GM21717 (cell line): ENCODE results near the gene TNK2.
"Not testable (repeated sequence)": the region's sequence is repeated elsewhere in the genome, so short reads cannot be mapped to it uniquely, and the experiment has no call there.

Experiments used
- ATAC-seq: cut with Tn5 transposase; IDR thresholded peaks from one replicate; pipeline ENCODE4 v1.9.1; 2021; ENCODE audit warnings: mild to moderate bottlenecking, moderate library complexity; ENCODE audit not compliant: unreplicated experiment

TNK2 gene

DNA sequence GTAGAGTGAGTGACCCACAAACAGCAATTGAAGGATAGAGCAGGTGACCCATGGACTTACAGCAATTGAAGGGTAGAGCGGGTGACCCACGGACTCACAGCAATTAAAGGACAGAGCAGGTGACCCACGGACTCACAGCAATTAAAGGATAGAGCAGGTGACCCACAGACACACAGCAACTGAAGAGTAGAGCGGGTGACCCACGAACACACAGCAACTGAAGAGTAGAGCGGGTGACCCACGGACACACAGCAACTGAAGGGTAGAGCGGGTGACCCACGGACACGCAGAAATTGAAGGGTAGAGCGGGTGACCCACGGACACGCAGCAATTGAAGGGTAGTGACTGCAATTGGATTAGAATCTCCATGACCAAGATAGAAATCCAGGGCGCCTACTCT is 9.8 kb upstream of the TNK2 start:
- ATAC-seq, result no peak

DNA sequence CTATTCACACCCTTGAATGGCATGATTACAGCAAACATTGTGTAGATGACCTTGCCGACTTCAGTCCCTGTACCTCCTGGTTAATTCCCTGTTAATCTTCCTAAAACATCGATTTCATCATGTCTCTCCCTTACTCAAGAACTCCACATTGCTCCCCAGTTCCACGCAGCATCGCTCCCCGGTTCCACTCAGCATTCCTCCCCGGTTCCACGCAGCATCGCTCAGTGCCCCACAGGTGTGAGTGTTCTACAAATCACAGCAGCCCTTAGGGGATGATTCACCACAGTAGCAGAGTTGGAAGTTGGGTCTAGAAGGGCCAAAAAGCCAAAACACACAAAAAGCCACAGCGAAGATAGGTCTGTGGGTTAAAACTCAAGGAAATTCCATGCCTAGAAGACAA is 8.6 kb upstream of the TNK2 start:
- ATAC-seq, result no peak

DNA sequence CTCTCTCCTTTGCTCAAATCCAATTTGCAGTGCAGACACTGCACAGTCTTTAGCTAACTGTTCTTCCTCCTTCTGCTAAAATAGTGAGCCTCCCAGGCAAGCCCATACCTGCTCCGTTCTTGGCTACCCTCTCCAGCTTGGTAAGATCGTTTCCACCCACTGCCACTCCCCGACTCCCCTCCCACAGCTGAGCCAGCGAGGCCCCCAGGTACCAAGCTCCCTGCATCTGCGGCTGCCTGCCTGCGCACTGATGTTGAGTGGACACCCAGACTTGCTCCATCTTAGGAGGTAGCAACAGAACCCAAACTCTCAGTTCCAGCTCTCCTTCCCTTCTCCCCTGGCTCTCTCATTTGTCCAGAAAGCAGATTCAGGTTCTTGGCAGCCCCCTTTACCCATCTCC is 7.9 kb upstream of the TNK2 start:
- no peak for ATAC-seq

DNA sequence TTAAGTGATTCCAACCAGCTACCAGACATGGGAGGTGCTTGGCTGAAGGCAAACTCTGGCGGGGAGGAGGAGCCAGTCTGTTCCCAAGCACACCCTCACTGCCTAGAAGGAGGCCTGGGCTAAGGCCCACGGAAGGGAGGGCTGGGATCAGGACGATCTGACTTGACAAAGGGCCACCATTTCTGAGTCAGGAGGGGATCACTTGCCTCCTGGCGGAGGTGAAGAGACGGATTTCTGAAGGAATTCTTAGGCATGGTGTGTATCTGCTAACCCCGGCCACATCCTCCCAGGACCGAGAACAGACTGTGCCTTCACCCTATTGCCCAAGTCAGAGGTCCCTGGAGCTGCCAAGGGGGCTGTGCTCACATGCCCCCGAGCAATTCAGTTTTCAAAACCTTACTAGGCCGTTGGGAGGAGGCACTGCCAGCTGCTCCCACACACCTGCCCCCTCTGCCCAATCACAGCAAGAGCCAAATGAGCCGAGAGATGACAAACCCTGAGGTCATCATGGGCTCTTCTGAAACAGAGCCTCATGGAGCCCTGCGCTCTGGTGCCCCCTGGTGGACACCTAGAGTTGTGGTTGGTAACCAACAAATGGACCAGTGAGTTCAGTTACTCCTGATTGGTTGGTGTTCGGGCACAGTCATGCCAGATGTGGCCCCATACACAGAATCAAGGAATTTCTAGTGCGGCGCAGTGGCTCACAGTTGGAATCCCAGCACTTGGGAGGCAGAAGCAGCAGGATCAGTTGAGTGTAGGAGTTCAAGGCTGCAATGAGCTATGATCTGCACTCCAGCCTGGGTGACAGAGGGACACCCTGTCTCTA is 6.5 kb upstream of the TNK2 start:
- ATAC-seq, result peak; percentile 89

DNA sequence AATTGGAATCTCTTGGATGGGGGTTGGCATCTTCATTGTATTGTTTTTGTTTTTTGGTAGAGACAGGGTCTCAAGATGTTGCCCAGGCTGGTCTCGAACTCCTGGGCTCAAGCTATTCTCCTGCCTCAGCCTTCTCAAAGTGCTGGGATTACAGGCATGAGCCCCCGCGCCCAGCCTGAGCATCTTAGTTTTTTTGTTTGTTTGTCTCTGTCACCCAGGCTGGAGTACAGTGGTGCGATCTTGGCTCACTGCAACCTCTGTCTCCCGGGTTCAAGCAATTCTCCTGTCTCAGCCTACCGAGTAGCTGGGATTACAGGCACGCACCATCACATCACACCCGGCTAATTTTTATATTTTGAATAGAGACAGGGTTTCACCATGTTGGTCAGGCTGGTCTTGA is 5.8 kb upstream of the TNK2 start:
- not testable (repeated sequence) for ATAC-seq

DNA sequence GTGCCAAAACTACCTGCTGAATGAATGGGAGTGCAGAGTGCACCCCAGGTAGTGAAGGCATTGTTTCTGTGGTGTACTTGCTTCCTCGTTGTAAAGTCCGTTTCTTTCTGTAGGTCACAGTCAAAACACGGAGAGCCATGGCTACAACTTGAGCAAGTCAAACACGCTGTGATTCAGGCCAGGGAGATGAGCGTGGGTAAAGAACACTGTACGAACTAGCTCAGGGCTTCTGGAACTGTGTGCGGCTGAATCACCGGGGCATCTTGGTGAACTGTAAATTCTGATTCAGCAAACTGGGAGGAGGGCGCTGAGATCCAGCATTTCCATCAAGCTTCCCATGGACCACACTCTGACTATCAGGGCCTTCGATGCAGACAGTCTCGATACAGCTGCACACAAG is 5.0 kb upstream of the TNK2 start:
- no peak for ATAC-seq

DNA sequence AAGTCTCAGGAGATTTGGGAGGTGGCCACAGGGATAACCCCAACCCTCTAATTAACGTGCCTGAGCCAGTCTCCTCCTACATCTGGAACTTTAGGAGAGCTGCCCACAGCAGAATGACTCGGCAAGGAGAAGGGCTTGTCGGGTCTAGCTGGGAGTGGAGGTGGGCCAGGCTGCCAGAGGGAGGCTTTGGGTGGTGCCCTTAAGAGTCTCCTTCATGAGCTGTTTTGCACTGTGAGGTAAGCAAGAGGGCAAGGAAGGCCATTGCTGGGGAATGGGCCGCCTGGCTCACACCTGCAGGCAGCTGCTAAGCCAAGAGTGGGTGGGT is 3.6 kb upstream of the TNK2 start:
- ATAC-seq, result no peak

DNA sequence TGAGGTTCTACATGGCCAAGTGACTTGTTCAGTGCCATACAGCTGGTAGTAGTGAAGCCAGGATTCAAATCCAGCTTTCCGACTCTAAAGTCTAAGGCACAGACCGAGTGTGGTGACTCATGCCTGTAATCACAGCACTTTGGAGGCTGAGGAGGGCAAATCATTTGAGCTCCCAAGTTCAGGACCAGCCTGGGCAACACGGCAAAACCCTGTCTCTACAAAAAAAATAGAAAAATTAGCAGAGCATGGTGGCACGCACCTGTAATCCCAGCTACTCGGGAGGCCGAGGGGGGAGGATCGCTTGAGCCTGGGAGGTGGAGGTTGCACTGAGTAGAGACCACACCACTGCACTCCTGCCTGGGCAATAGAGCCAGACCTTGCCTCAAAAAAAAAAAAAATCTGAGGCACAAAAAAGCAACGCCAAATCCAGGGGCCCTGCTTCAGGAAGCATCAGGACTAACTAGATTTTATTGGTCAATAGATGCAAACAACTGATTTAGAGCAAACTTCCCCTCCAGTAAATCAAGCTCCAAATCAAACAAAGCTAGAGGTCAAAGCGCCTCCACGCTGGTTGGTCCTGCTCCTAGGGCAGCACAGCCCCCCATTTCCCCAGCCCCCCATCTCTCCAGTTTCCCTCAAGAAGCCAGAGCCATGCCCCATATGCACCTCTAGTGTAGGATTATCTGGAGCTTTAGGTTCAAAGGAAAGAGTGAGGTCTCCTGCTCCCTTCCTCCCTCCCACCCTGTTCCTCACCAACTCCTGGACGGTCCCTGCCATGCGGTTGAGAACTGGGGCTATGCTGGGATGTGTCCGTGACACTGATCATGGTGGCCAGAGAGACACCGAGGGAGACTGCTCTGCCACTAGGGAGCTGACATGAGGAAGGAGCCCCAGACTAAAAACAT is 2.9 kb upstream of the TNK2 start:
- ATAC-seq, result no peak

DNA sequence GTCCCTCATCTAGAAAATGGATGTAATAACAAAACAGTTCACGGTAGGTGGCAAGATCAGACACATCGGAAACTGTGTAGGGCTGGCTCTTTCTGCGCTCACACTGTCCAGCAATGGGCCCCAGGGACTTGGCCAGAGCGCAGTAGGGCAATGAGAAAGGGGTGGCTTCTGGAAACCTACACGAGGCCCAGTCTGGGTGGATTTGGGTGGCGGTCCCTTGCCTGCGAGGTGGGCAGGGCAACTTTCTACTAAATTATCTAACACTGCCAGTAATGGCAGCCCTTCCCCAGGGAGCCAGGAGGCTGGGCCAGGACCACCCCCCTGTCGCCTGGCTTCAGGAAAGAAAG is 2.1 kb upstream of the TNK2 start:
- no peak for ATAC-seq

DNA sequence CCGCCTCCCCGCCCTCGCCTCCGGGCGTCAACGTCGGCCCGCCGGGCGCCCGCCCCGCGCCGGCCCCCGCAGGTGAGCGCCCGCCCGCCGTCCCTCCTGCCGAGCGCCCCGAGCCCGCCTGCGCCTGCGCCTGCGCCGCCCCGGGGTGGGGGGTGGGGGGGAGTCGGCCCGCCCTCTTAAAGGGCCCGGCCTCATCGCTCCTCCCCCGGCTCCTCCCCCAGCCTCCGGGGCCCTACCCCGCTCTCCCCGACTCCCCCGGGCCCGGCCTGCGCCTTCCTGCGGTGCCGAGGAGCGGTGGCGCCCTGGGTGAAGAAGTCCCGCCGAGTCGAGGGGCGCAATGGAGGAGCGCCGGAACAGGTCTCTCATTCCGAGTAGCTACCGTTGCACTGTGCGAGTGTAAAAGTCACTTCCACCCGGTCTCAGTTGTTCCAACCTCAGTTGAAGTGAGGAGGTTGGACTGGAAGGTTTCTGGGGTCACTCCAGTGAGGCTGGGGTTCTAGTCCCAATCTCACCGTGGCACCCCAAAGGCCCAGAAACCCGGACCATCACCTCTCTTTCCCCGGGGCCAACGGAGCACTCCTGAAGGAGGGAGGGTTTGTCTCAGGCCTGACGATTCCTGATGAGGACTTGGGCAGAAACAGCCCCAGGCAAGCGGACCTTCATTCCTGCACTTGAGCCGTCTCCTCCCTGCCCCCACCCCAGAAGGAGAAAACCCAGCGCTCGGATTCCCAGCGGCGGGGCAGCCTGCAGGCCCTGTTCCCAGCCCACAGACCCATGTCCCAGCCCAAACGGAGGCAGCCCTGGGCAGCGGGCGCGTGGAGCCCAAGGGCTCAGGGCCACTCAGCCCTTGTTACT is 1.5 kb upstream of the TNK2 start:
- ATAC-seq, result peak; percentile 31

DNA sequence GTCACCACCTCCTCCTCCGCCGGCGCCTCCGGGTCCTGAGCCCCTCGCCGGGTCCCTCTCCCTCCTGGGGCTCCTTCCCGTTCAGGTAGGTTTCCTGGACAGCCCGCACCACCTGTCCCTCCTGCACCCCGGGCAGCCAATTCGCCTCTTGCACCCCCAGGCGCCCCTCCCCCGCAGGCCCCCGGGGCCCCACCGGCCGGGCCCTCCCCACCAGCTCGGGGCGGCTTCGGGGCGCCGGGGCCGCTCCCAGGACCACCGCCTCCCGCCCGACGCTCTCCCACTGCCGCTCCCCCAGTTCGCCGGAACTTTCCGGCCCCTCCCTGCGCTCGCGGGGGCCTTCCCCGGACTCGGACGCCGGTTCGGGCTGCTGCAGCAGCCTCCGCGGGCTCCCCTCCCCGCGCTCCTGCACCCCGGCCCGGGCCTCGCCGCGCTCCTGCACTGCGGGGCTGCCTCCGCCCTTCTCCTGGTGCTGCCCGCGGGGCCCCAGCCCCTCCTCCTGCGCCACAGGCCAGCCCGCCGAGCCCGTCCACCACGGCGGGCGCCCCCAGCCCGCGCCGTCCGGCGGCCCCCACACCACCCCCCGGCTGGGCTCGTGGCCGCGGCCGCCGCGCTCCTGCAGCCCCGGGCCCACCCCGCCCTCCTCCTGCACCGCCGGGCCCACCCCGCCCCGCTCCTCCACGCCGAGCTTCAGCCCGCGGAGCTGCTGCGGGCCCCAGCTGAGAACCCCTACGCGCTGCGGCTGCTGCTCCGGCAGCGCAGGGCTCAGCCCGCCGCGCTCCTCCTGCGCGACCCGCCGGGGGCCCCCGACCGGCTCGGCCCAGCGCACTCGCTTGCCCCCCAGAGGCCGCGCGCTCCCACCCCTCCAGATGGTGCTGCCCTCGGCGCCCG is 587 bp upstream of the TNK2 start:
- peak; percentile 21 for ATAC-seq

DNA sequence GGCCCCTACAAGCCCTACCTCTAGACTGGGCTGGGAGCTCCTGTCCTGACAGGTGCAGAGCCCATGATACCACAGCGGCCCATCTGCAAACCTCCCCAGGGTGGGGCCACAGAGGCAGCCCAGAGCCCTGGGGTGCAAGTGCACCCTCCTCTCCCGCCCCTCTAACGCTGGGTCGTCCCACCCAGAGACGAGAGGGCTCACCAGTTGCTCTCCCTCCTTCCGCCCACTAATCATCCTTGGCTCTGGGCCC is 742 bp downstream of the TNK2 start:
- ATAC-seq, result peak; percentile 26

DNA sequence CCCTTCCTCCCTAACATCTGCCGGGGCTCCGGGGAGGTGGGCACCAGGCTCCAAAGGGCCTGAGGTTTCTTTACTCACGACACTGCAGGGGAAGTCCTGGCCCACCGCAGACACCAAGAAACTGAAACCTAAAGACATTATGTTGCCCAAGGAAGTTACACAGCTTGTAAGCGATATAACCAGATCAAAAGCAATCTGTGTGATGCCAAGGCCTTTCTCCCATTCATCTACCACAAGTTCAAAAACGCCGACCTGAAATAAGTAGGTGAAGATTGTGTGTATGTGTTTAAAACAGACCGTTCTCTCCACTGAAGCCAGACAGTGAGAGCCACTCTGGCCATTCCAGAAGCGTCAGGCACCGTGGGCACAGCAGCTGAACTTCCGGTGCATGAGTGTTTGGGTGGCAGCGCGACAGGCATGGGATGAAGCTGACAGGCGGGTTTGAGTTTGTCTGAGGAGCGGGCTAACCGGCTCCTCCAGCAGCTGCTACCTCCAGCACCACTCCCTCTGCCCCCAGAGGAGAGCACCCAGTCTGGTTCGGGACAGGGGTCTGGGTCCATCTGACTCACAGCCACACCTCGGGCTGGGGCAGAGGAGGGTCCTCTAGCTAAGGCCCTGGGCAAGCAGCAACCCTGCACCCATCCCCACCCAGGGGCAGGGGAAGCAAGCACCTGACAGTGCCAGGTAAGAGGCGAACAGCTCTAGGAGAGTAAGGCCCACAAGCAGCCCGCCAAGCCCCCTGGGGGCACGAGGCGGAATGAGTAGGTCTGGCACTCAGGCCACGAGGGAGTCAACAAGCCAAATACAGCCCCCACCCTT is 1.3 kb downstream of the TNK2 start:
- ATAC-seq, result peak; percentile 32

DNA sequence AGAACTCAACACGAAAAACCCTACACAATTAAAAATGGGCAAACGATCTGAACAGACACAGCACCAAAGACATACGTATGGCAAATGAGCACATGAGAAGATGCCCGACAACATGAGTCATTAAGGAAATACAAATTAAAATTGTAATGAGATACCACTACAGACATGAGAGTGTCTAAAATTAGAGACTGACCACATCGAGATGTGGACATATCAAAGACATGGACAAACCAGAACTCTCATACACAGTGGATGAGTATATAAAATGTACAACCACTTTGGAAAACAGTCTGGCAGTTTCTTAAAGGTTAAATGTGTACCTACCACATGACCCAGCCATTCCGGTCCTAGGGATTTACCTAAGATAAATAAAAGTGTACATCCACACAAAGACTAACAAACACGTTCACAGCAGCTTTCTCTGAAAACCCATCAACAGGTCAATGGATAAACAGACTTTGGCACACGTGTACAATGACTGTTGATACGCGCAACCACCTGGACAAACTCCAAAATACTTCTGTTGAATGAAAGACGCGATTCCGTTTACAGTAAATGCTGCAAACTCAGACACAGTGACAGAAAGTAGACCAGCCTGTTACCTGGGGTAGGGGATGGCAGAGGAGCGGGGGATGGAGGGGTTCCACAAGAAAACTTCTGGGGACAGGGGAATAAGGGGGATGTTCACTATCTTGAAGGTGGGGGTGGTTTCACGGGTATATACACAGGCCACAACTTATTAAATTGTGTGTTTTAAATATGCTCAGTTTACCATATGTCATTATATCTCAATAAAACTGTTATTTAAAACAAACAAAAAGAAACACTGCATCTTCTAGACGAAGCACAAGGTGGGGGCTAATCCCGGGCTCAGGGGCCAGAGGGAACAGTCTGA is 2.1 kb downstream of the TNK2 start:
- ATAC-seq, result no peak

DNA sequence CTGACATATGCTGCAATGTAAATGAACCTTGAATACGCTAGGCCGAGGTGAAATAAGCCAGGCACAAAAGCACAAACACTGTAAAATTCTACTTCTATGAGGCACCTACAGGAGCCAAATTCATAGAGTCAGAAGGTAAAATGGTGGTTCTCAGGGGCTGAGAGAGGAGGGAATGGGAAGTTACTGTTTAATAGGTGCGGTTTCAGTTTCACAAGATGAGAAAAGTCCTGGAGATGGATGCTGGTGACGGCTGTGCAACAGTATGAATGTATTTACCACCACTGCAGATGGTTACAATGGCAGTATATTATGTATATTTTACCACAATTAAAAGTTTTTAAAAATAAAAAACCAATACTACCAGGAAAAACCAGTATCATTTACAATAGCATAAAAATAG is 4.0 kb downstream of the TNK2 start:
- no peak for ATAC-seq

DNA sequence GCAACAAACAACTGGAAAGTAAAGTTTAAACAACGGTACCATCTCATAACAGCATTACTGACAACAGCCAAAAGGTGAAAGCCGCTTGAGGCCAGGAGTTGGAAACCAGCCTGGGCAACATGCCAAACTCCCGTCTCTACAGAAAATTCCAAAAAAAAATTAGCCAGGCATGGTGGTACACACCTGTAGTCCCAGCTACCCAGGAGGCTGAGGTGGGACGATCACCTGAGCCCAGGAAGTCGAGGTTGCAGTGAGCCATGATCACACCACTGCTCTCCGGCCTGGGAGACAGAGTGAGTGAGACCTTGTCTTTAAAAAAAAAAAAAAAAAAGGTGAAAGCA is 4.4 kb downstream of the TNK2 start:
- no peak for ATAC-seq

DNA sequence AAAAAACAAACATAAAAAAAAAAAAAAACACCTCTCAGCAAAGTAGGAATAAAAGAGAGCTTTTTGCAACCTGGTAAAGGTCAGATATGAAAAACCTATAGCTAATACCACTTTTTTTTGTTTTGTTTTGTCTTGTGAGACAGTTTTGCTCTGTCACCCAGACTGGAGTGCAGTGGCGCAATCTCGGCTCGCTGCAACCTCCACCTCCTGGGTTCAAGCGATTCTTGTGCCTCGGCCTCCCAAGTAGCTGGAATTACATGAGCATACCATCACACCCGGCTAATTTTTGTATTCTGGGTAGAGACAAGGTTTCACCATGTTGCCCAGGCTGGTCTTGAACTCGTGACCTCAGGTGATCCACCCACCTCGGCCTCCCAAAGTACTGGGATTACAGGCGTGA is 5.7 kb downstream of the TNK2 start:
- ATAC-seq, result not testable (repeated sequence)

DNA sequence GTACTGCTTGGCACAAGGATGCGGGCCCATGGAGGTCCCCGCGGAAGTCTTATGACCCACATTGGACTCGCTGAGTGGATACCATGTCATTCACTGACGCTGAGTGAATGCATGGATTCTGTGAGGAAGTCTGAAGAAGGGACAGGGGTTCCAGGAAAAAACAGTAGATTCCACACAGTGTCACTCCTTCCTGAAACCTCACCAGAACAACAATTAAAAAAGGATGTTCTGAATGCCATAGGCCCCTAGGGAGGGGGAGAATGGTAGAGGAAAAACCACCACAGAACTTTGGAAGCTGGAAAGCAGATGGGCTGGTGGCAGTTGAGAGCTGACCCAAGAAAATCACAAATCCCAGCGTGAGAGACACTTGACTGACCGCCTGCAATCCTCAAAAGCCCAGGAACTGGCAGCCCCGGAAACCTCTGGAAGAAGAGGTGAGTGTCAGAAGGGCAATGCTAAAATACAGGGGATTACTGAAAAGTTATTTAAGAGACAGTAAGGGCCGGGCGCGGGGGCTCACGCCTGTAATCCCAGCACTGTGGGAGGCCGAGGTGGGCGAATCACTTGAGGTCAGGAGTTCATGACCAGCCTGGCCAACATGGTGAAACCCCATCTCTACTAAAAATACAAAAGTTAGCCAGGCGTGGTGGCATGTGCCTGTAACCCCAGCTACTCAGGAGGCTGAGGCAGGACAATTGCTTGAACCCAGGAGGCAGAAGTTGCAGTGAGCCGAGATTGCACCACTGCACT is 6.3 kb downstream of the TNK2 start:
- ATAC-seq, result not testable (repeated sequence)
